ENCODE measurements around the gene ARL4D. TPM values are rescaled to one million over a fixed set of nuclear protein-coding genes. Genes with fewer than 3 reads are reported as not detected.

The ARL4D gene
- total and polyA plus RNA-seq, 4 donors: 4.0 to 14.2 (median 8.4) TPM

GRCh38 chr17:43439041-43439440 is 40.2 kb downstream of the ARL4D start:
- no peak for ATAC-seq (ENCODE audit: low FRiP score)

DNA sequence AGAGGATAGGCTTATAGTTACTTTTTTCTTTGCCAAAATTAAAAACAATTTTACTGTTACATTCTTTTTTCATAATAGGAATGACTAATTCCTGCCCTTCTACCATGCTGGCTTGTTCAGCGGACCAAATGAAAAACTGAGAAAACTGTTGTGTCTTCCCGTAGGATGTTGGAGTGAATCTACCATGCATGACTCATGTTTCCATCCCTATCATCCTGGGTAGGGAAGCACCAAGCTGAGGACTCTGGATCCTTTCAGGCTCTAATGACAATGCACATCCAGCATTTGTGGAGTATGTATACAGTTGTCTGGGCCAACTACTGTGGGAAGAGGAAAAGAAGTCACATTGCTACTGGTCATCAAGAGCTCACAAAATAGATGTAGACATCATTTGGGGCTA is 43.9 kb downstream of the ARL4D start:
- ATAC-seq (ENCODE audit: low FRiP score) (no peak), DNase-seq (no peak)
- intact Hi-C loops (cut with DNase I): no loop called here
- H3K36me3 ChIP-seq (ENCODE audit: control insufficient read depth in 1 of 2, insufficient read depth in 2 of 2, low read length in 1 of 2): no peaks in the 10 kb centered on the region
- H3K9me3 ChIP-seq (ENCODE audit: control insufficient read depth, low read length): no peaks in the 10 kb centered on the region
- 49 to 89% methylated on average over 2 of the region's 2 CpGs for WGBS, 2 donors
- no peak overlapping the region for H3K27ac ChIP-seq (ENCODE audit: low read depth in 1 of 2, low read length in 2 of 2)
- H3K27me3 ChIP-seq (ENCODE audit: control insufficient read depth in 1 of 2, insufficient read depth in 2 of 2, low read length in 1 of 2): no peaks in the 10 kb centered on the region
- H3K4me1 ChIP-seq (ENCODE audit: control insufficient read depth in 1 of 2, insufficient read depth in 2 of 2, low read length in 2 of 2): no peaks in the 10 kb centered on the region
- no peak overlapping the region for H3K4me3 ChIP-seq (ENCODE audit: low read length in 2 of 2)

More at GRCh38 chr17:43439041-43439440, 40.2 kb downstream of the ARL4D start:
- 76 to 88% methylated on average over 1 of the region's 1 CpG for WGBS, 2 donors
- Histone ChIP-seq H3K9me3 (ENCODE audit: control insufficient read depth, low read length) (no peaks in the 10 kb centered on the region), H3K4me1 (ENCODE audit: control insufficient read depth in 1 of 2, insufficient read depth in 2 of 2, low read length in 2 of 2) (peaks cover 0 to 3% of the 10 kb centered on the region in 2 donors), H3K27ac (ENCODE audit: low read depth in 1 of 2, low read length in 2 of 2) (no peak overlapping the region), H3K36me3 (ENCODE audit: control insufficient read depth in 1 of 2, insufficient read depth in 2 of 2, low read length in 1 of 2) (no peaks in the 10 kb centered on the region), H3K4me3 (ENCODE audit: low read length in 2 of 2) (no peak overlapping the region), H3K27me3 (ENCODE audit: control insufficient read depth in 1 of 2, insufficient read depth in 2 of 2, low read length in 1 of 2) (no peaks in the 10 kb centered on the region)
- no peak for DNase-seq
- intact Hi-C loops (cut with DNase I): no loop called here

- no peak overlapping the region for H3K27ac ChIP-seq (ENCODE audit: low read depth in 1 of 2, low read length in 2 of 2)
- no peaks in the 10 kb centered on the region for H3K36me3 ChIP-seq (ENCODE audit: control insufficient read depth in 1 of 2, insufficient read depth in 2 of 2, low read length in 1 of 2)
- intact Hi-C loops (cut with DNase I): no loop called here
- 76 to 84% methylated on average over 3 of the region's 3 CpGs for WGBS, 2 donors
- no peak for DNase-seq
- H3K27me3 ChIP-seq (ENCODE audit: control insufficient read depth in 1 of 2, insufficient read depth in 2 of 2, low read length in 1 of 2): no peaks in the 10 kb centered on the region
- H3K9me3 ChIP-seq (ENCODE audit: control insufficient read depth, low read length): no peaks in the 10 kb centered on the region
- H3K4me1 ChIP-seq (ENCODE audit: control insufficient read depth in 1 of 2, insufficient read depth in 2 of 2, low read length in 2 of 2): no peaks in the 10 kb centered on the region
- no peak overlapping the region for H3K4me3 ChIP-seq (ENCODE audit: low read length in 2 of 2)
- ATAC-seq (ENCODE audit: low FRiP score): no peak
Observed at GRCh38 chr17:43443381-43443780, 44.6 kb downstream of the ARL4D start.

GRCh38 chr17:43444223-43445008 is 45.6 kb downstream of the ARL4D start:
- intact Hi-C loops (cut with DNase I): no loop called here
- DNase-seq: no peak
- WGBS, 2 donors: 66 to 72% methylated on average over 8 of the region's 8 CpGs
- no peaks in the 10 kb centered on the region for H3K27me3 ChIP-seq (ENCODE audit: control insufficient read depth in 1 of 2, insufficient read depth in 2 of 2, low read length in 1 of 2)
- no peak overlapping the region for H3K4me3 ChIP-seq (ENCODE audit: low read length in 2 of 2)
- H3K4me1 ChIP-seq (ENCODE audit: control insufficient read depth in 1 of 2, insufficient read depth in 2 of 2, low read length in 2 of 2): no peaks in the 10 kb centered on the region
- no peak overlapping the region for H3K27ac ChIP-seq (ENCODE audit: low read depth in 1 of 2, low read length in 2 of 2)
- H3K36me3 ChIP-seq (ENCODE audit: control insufficient read depth in 1 of 2, insufficient read depth in 2 of 2, low read length in 1 of 2): no peaks in the 10 kb centered on the region
- ATAC-seq (ENCODE audit: low FRiP score): no peak
- H3K9me3 ChIP-seq (ENCODE audit: control insufficient read depth, low read length): no peaks in the 10 kb centered on the region

DNA sequence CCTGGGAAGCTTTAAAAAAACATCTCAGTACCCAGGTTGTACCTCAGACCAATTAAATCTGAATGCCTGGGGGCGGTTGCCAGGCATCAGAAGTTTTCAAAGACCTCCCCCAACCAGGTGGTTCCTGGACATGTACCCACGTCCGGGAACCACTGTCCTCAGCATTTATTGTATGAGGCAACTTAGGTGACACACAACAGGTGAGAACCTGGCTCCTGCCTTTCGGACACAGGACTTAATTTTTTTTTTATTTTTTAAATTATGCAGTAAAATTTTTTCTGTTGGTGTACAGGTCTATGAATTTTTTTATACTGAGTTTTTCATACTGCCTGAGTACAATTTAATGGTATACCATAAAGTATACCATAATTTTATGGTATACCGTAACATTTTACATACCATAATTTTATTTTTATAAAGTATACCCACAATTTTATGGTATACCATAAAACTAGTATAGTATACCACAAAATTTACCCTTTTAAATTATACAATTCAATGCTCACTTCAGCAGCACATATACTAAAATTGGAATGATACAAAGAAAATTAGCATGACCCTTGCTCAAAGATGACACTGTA is 46.3 kb downstream of the ARL4D start:
- 71 to 84% methylated on average over 5 of the region's 5 CpGs for WGBS, 2 donors
- H3K27me3 ChIP-seq (ENCODE audit: control insufficient read depth in 1 of 2, insufficient read depth in 2 of 2, low read length in 1 of 2): no peaks in the 10 kb centered on the region
- ATAC-seq (ENCODE audit: low FRiP score) (no peak), DNase-seq (no peak)
- no peaks in the 10 kb centered on the region for H3K4me1 ChIP-seq (ENCODE audit: control insufficient read depth in 1 of 2, insufficient read depth in 2 of 2, low read length in 2 of 2)
- no peak overlapping the region for H3K27ac ChIP-seq (ENCODE audit: low read depth in 1 of 2, low read length in 2 of 2)
- no peaks in the 10 kb centered on the region for H3K9me3 ChIP-seq (ENCODE audit: control insufficient read depth, low read length)
- intact Hi-C loops (cut with DNase I): no loop called here
- no peaks in the 10 kb centered on the region for H3K36me3 ChIP-seq (ENCODE audit: control insufficient read depth in 1 of 2, insufficient read depth in 2 of 2, low read length in 1 of 2)
- H3K4me3 ChIP-seq (ENCODE audit: low read length in 2 of 2): no peak overlapping the region

DNA sequence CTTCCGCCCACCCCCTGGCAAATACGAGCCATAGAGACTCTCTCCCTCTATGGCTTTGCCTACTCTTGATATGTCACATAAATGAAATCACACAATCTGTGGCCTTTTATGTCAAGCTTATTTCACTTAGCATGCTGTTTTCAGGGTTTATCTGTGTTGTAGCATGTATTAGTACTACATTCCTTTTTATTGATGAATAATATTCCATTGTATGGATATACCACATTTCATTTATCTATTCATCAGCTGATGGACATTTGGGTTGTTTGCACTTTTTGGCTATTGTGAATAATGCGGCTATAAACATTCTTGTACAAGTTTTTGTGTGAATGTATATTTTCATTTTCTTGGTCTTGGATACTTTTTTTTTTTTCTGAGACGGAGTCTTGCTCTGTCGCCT is 48.0 kb downstream of the ARL4D start:
- Histone ChIP-seq H3K9me3 (ENCODE audit: control insufficient read depth, low read length) (no peaks in the 10 kb centered on the region), H3K4me1 (ENCODE audit: control insufficient read depth in 1 of 2, insufficient read depth in 2 of 2, low read length in 2 of 2) (no peaks in the 10 kb centered on the region), H3K27ac (ENCODE audit: low read depth in 1 of 2, low read length in 2 of 2) (no peak overlapping the region), H3K4me3 (ENCODE audit: low read length in 2 of 2) (no peak overlapping the region), H3K27me3 (ENCODE audit: control insufficient read depth in 1 of 2, insufficient read depth in 2 of 2, low read length in 1 of 2) (no peaks in the 10 kb centered on the region), H3K36me3 (ENCODE audit: control insufficient read depth in 1 of 2, insufficient read depth in 2 of 2, low read length in 1 of 2) (no peaks in the 10 kb centered on the region)
- intact Hi-C loops (cut with DNase I): no loop called here
- no peak for ATAC-seq (ENCODE audit: low FRiP score)
- 93 to 96% methylated on average over 5 of the region's 5 CpGs for WGBS, 2 donors
- DNase-seq: no peak

DNA sequence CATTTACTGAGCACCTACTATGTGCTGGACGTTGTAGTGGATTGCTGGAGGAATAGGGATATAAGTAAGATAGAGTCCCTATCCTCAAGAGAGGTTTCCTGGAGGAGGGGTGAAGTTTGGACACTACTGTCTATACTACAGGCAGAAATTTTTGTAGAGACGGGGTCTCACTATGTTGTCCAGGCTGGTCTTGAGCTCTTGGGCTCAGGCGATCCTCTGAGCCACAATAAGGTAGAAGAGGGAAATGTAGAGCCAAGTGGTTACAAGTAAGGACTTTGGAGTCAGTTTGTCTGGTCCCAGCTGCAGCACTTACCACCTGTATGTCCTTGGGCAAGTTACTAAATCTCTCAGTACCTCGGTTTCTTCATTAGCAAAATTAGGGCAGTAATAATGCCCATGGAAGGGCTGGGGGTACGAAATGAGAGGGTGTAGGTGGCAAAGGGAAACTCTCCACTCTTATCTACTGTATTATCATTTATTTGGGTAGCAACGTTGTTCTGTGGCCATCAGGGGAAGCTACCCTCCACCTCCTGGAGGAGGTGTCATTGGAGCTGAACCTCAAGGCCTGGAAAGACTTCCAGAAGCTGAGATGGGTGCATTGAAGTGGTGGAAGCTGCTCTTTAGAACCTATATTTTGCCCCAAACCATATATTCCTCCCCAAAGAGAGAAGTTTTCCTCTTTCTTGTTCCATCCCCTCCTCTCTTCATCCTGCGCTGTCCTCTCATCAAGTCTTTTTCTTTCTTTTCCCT is 50.1 kb downstream of the ARL4D start:
- no peaks in the 10 kb centered on the region for H3K27me3 ChIP-seq (ENCODE audit: control insufficient read depth in 1 of 2, insufficient read depth in 2 of 2, low read length in 1 of 2)
- H3K4me1 ChIP-seq (ENCODE audit: control insufficient read depth in 1 of 2, insufficient read depth in 2 of 2, low read length in 2 of 2): no peaks in the 10 kb centered on the region
- ATAC-seq (ENCODE audit: low FRiP score) (no peak), DNase-seq (no peak)
- 71 to 79% methylated on average over 7 of the region's 7 CpGs for WGBS, 2 donors
- H3K9me3 ChIP-seq (ENCODE audit: control insufficient read depth, low read length): no peaks in the 10 kb centered on the region
- no peaks in the 10 kb centered on the region for H3K36me3 ChIP-seq (ENCODE audit: control insufficient read depth in 1 of 2, insufficient read depth in 2 of 2, low read length in 1 of 2)
- intact Hi-C loops (cut with DNase I): no loop called here
- H3K4me3 ChIP-seq (ENCODE audit: low read length in 2 of 2): no peak overlapping the region
- no peak overlapping the region for H3K27ac ChIP-seq (ENCODE audit: low read depth in 1 of 2, low read length in 2 of 2)

- Histone ChIP-seq H3K27me3 (ENCODE audit: control insufficient read depth in 1 of 2, insufficient read depth in 2 of 2, low read length in 1 of 2) (no peaks in the 10 kb centered on the region), H3K9me3 (ENCODE audit: control insufficient read depth, low read length) (no peaks in the 10 kb centered on the region), H3K36me3 (ENCODE audit: control insufficient read depth in 1 of 2, insufficient read depth in 2 of 2, low read length in 1 of 2) (no peaks in the 10 kb centered on the region), H3K4me3 (ENCODE audit: low read length in 2 of 2) (no peak overlapping the region), H3K4me1 (ENCODE audit: control insufficient read depth in 1 of 2, insufficient read depth in 2 of 2, low read length in 2 of 2) (no peaks in the 10 kb centered on the region), H3K27ac (ENCODE audit: low read depth in 1 of 2, low read length in 2 of 2) (no peak overlapping the region)
- whole genome bisulfite sequencing, 2 donors: 68 to 70% methylated on average over 8 of the region's 8 CpGs
- ATAC-seq (ENCODE audit: low FRiP score) (peak; percentile 33), DNase-seq (no peak)
- intact Hi-C loops (cut with DNase I): no loop called here
Observed at GRCh38 chr17:43449470-43450248, 50.9 kb downstream of the ARL4D start.

Measured in aorta (tissue), 5 donors.